Mesodermal cell (in vitro differentiated cells): ENCODE results near the gene RCE1.

Source experiments
- H3K27ac ChIP-seq: 2 replicates; pipeline ENCODE4 v1.7.0; 2013; ENCODE audit warnings: mild to moderate bottlenecking, low read depth, low read length, moderate library complexity; ENCODE audit not compliant: severe bottlenecking
- H3K36me3 ChIP-seq: 2 replicates; pipeline ENCODE4 v1.7.1; 2013; ENCODE audit warnings: mild to moderate bottlenecking, low read length, moderate library complexity; ENCODE audit not compliant: control insufficient read depth, insufficient read depth
- H3K4me1 ChIP-seq: one replicate; pipeline ENCODE4 v1.7.1; 2013; ENCODE audit warnings: mild to moderate bottlenecking, low read length; ENCODE audit not compliant: insufficient read depth, control insufficient read depth, poor library complexity, severe bottlenecking
- H3K4me3 ChIP-seq: 2 replicates; pipeline ENCODE4 v1.7.0; 2013; ENCODE audit warnings: low read length, control low read depth, mild to moderate bottlenecking; ENCODE audit not compliant: insufficient read depth, poor library complexity, severe bottlenecking; ENCODE audit errors: extremely low read depth
- H3K9me3 ChIP-seq: 2 replicates; pipeline ENCODE4 v1.7.1; 2013; ENCODE audit warnings: mild to moderate bottlenecking, low read length, moderate library complexity; ENCODE audit not compliant: control insufficient read depth
- WGBS, 2 experiments: methylation state at CpG; one replicate each; pipeline ENCODE4 v1.1.5; 2013; ENCODE audit warnings: missing lambda C conversion rate in 2 of 2; ENCODE audit not compliant: insufficient coverage in 2 of 2; 5-methylcytosine and 5-hydroxymethylcytosine counted together

The RCE1 gene

GRCh38 chr11:66874232-66874631, 31.0 kb downstream of the RCE1 start:
- H3K4me3 ChIP-seq, result no peak overlapping the region
- H3K36me3 ChIP-seq, result no peaks in the 10 kb centered on the region
- no peak overlapping the region for H3K27ac ChIP-seq
- H3K9me3 ChIP-seq, result no peaks in the 10 kb centered on the region
- H3K4me1 ChIP-seq, result no peaks in the 10 kb centered on the region
- 100% methylated on average over 3 of the region's 6 CpGs for WGBS, 2 experiments

DNA sequence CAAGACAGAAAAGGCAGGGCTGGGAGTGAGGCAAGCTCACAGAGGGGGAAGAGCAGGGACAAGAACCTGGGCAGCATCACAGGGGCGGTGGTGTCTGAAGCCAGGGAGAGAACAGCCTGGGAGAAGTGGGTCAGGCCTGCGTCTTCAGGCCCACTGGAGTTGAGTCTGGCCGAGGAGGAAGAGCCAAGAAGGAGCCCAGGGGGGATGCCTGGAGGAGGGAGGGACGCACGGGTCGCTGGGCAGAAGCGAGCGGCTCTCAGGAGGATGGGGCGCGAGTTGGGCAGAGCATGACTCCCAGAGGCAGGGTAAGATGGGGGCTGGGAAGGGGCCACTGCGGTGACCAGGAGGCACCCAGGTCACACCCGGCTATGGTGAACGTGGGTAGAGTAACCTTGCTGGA, 32.1 kb downstream of the RCE1 start:
- Histone ChIP-seq H3K4me1 (no peaks in the 10 kb centered on the region), H3K36me3 (no peaks in the 10 kb centered on the region), H3K9me3 (no peaks in the 10 kb centered on the region), H3K4me3 (no peak overlapping the region), H3K27ac (no peak overlapping the region)
- 91 to 95% methylated on average over 11 to 13 of the region's 13 CpGs for whole genome bisulfite sequencing, 2 experiments

- Histone ChIP-seq H3K36me3 (no peaks in the 10 kb centered on the region), H3K9me3 (no peaks in the 10 kb centered on the region), H3K4me3 (no peak overlapping the region), H3K27ac (no peak overlapping the region), H3K4me1 (no peaks in the 10 kb centered on the region)
- WGBS, 2 experiments, result 83 to 100% methylated on average over 3 to 5 of the region's 9 CpGs
Observed at GRCh38 chr11:66877588-66878385, 34.5 kb downstream of the RCE1 start.

DNA sequence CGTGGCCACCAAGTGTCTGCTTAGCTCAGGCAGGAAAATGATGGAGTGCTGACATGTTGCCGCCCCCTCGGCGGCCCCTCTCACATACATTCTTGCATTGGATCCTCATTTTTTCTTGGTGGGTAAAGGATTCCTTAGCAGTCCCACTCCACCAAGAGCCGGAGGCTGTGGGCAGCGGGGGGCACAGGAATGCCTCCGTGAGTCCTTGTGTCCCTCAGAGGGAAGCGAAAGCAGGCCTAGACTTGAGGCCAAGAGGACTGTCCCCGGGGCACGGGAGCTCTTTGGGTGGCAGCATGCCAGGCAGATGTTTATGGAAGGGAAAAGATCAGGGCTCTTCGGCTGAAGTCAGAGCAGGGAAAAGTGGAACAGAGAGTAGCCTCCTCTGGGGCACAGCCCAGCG, 35.2 kb downstream of the RCE1 start:
- no peak overlapping the region for H3K4me3 ChIP-seq
- H3K4me1 ChIP-seq, result no peaks in the 10 kb centered on the region
- H3K9me3 ChIP-seq, result no peaks in the 10 kb centered on the region
- WGBS, 2 experiments, result 90 to 91% methylated on average over 9 to 11 of the region's 12 CpGs
- no peaks in the 10 kb centered on the region for H3K36me3 ChIP-seq
- H3K27ac ChIP-seq, result no peak overlapping the region

DNA sequence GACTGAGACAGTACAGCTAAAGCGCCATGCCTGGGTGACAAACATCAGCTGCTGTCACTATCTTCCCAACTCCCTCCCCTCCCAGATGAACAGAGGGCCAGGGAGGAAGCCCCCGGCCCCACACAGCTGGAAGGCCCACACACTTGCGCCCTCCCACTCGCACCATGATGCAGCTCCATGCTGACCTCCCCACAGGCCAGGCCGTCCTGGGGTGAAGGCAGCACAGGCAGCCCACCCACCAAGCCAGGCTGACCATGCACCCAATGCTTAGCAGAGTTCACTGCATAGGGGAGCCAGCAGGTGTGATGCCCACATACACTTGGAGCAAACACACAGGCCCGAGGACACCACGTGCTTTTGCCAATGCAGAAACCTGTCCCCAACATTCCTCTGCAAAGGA, 35.8 kb downstream of the RCE1 start:
- H3K27ac ChIP-seq, result no peak overlapping the region
- no peaks in the 10 kb centered on the region for H3K4me1 ChIP-seq
- H3K4me3 ChIP-seq, result no peak overlapping the region
- no peaks in the 10 kb centered on the region for H3K36me3 ChIP-seq
- 89 to 91% methylated on average over 1 to 4 of the region's 7 CpGs for WGBS, 2 experiments
- H3K9me3 ChIP-seq, result no peaks in the 10 kb centered on the region

GRCh38 chr11:66879583-66879982, 36.3 kb downstream of the RCE1 start:
- Histone ChIP-seq H3K36me3 (no peaks in the 10 kb centered on the region), H3K9me3 (no peaks in the 10 kb centered on the region), H3K4me3 (no peak overlapping the region), H3K27ac (no peak overlapping the region), H3K4me1 (no peaks in the 10 kb centered on the region)
- 87 to 90% methylated on average over 8 of the region's 9 CpGs for WGBS, 2 experiments

- Histone ChIP-seq H3K4me3 (no peak overlapping the region), H3K9me3 (no peaks in the 10 kb centered on the region), H3K27ac (no peak overlapping the region), H3K36me3 (no peaks in the 10 kb centered on the region), H3K4me1 (no peaks in the 10 kb centered on the region)
- WGBS, 2 experiments, result 87 to 92% methylated on average over 5 to 7 of the region's 8 CpGs
Observed at GRCh38 chr11:66879999-66880398, 36.8 kb downstream of the RCE1 start.

DNA sequence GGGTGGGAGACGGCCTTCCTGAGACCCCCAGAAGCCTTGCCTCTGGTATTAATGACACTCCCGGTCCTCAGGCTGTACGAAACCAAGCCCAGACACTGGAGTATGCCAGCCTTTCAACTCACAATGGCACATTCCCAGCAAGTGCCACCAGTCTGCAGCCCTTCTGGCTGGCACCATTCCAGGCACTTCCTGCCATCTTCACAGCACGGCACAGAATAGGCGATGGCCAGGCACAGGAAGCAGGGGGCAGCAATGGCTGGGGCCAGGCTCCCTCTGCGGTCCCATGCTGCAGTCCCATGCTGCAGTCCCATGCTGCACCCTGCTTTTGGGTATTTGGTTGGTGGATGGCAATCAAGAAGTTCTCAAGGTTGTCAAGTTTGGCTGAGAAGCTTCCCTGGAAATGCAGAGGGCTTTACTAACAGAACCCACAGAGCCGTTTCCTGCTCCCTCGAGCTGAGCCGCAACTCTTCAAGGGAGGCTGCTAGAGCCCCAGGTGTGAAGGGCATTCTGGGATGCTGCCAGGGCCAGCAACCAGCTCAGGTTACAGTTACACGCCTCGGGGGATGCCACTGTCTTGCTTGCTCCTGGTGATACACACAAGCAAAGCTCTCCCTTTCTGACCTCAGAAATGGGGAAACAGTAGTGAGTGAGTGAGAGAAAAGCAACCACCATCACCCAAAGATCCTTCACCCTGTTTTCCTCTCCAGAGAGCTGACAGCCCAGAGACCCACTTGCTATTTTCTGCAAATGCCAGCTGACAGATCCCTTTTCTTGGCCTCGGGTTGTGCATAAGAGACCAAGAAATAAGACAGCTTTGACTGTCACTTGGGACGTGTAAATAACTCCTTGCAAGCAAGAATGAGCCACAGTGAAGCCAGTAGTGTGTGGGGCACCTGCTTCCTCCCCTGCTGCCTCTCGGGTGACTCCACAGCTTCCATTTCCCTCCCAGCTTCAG, 37.5 kb downstream of the RCE1 start:
- H3K4me3 ChIP-seq, result no peak overlapping the region
- no peak overlapping the region for H3K27ac ChIP-seq
- H3K36me3 ChIP-seq, result no peaks in the 10 kb centered on the region
- 80 to 94% methylated on average over 11 to 12 of the region's 14 CpGs for WGBS, 2 experiments
- no peaks in the 10 kb centered on the region for H3K9me3 ChIP-seq
- no peaks in the 10 kb centered on the region for H3K4me1 ChIP-seq

- WGBS, 2 experiments, result 91 to 95% methylated on average over 4 to 7 of the region's 10 CpGs
- Histone ChIP-seq H3K4me1 (peaks cover 3% of the 10 kb centered on the region), H3K9me3 (no peaks in the 10 kb centered on the region), H3K4me3 (no peak overlapping the region), H3K27ac (no peak overlapping the region), H3K36me3 (no peaks in the 10 kb centered on the region)
Observed at GRCh38 chr11:66881451-66881835, 38.2 kb downstream of the RCE1 start.

DNA sequence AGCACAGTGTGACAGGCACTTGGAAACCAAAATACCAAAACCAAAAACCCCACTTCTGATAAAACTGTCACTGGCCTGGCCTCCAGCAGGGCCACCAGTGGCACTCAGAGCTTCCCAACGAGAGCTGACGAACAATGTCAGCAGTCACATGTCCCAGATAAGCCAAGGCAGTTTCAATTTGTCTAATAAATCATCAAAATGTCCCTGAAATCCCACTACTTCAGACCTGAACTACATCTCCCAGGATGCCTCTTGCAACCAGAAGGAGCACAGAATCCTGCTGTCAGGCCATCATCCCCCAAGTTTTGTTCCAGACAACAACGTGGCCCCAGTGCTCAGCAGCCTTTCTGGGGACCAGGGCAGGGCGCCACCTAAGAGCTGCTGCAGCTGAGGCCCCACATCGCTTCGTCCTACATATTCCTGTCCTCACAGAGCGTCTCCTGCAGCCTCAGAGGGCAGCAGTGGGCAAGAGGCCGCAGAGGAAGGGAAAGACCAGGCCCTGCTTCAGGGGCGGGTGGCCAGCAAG, 38.7 kb downstream of the RCE1 start:
- H3K4me1 ChIP-seq, result peaks cover 3% of the 10 kb centered on the region
- 77 to 85% methylated on average over 7 to 9 of the region's 9 CpGs for WGBS, 2 experiments
- H3K4me3 ChIP-seq, result no peak overlapping the region
- no peak overlapping the region for H3K27ac ChIP-seq
- no peaks in the 10 kb centered on the region for H3K36me3 ChIP-seq
- no peaks in the 10 kb centered on the region for H3K9me3 ChIP-seq
